HepG2 (cell line): ENCODE data around the gene AK2. TPM values are rescaled to one million over a fixed set of nuclear protein-coding genes. Genes with fewer than 3 reads are reported as not detected.

Source experiments
- ATAC-seq: fragments of 200-7000 bp; cut with Tn5 transposase; 3 replicates; pipeline ENCODE4 v1.9.1; 2020; ENCODE audit warnings: mild to moderate bottlenecking, moderate library complexity
- BruUV-seq: library from RNA; stranded (reverse); fragments of 400-500 nt; replicated peaks from 2 replicates; lab custom pipeline; 2021; lab: Mats Ljungman, UMichigan
- CTCF ChIA-PET: fragments of 300-600 bp; formaldehyde crosslinking; extraction: SDS; loops from one replicate; lab custom pipeline; 2021; ENCODE audit warnings: low total read pairs, inconsistent platforms, low intra/inter-chr PET ratio; lab: Yijun Ruan, JAX
- POLR2A ChIA-PET: fragments of 350-600 bp; sonication (Branson Sonifier 250); formaldehyde crosslinking; loops from one replicate; lab custom pipeline; 2020; ENCODE audit warnings: antibody characterized with exemption, inconsistent platforms; lab: Yijun Ruan, JAX
- DNase-seq: peaks from one replicate; pipeline ENCODE4 v3.0.0-alpha.2; 2015; ENCODE audit warnings: low spot score
- FAIRE-seq: peaks from 3 replicates; lab custom pipeline; 2011; peaks lifted over from hg19 to GRCh38; lab: Jason Lieb, UNC
- H2AFZ ChIP-seq: one replicate; pipeline ENCODE4 v1.6.1; 2011; ENCODE audit warnings: low read length, inconsistent platforms
- H3K27ac ChIP-seq: fragments of 300-600 bp; 3 replicates; pipeline ENCODE4 v1.8.0; 2011; ENCODE audit warnings: mixed run types, mild to moderate bottlenecking, mixed read lengths, low read length, inconsistent platforms; ENCODE audit not compliant: insufficient read depth; ENCODE audit errors: extremely low read length
- H3K27me3 ChIP-seq, 2 experiments: fragments of 200-600 bp in 1 of 2; 2 replicates in 1 of 2; 3 replicates in 1 of 2; pipeline versions ENCODE4 v1.6.0 to v1.8.0; 2011; ENCODE audit warnings: low read length in 2 of 2, mild to moderate bottlenecking in 2 of 2, moderate library complexity in 2 of 2, inconsistent platforms in 1 of 2; ENCODE audit not compliant: insufficient read depth in 2 of 2, control insufficient read depth in 1 of 2
- H3K36me3 ChIP-seq, 2 experiments: fragments of 200-600 bp in 1 of 2; replicated peaks in 1 of 2; 2 replicates in 1 of 2; 3 replicates in 1 of 2; pipeline versions ENCODE4 v1.5.1 to v1.8.0; 2011; ENCODE audit warnings: low read length in 2 of 2, inconsistent platforms in 1 of 2; ENCODE audit not compliant: insufficient read depth in 2 of 2, control insufficient read depth in 1 of 2
- H3K4me1 ChIP-seq: 2 replicates; pipeline ENCODE4 v1.5.1; 2012; ENCODE audit warnings: low read length, inconsistent platforms; ENCODE audit not compliant: insufficient read depth
- H3K4me2 ChIP-seq: 2 replicates; pipeline ENCODE4 v1.6.0; 2011; ENCODE audit warnings: low read depth, low read length, inconsistent platforms
- H3K4me3 ChIP-seq, 3 experiments: fragments of 200-600 bp in 1 of 3; sonication (generic), shearing (Covaris generic) in 1 of 3; replicated peaks in 1 of 3; 2 replicates each; pipeline ENCODE4 v1.5.1; 2011 to 2016; ENCODE audit warnings: low read length in 3 of 3, inconsistent platforms in 2 of 3, low read depth in 2 of 3, mild to moderate bottlenecking in 2 of 3, control low read depth in 1 of 3, mixed read lengths in 1 of 3; ENCODE audit not compliant: insufficient read depth in 1 of 3
- H3K79me2 ChIP-seq: one replicate; pipeline ENCODE4 v1.6.1; 2011; ENCODE audit warnings: low read length, inconsistent platforms; ENCODE audit not compliant: insufficient read depth
- H3K9ac ChIP-seq: 2 replicates; pipeline ENCODE4 v1.6.0; 2011; ENCODE audit warnings: mild to moderate bottlenecking, low read depth, low read length, inconsistent platforms; ENCODE audit not compliant: insufficient read depth
- H3K9me3 ChIP-seq: 2 replicates; pipeline ENCODE4 v1.5.1; 2012; ENCODE audit warnings: mild to moderate bottlenecking, low read length
- H4K20me1 ChIP-seq: 2 replicates; pipeline ENCODE4 v1.6.0; 2011; ENCODE audit warnings: inconsistent platforms, mild to moderate bottlenecking, low read length, moderate library complexity; ENCODE audit not compliant: insufficient read depth
- CREB1 ChIP-seq, 2 experiments: fragments of 450-650 bp in 1 of 2; IDR thresholded peaks; 2 replicates each; pipeline ENCODE4 v1.6.1; 2016 to 2017; ENCODE audit warnings: control low read depth in 1 of 2, mild to moderate bottlenecking in 1 of 2, missing compliant biosample characterization in 1 of 2, missing genetic modification characterization in 1 of 2
- LCORL ChIP-seq, 2 experiments: fragments of 450-650 bp in 1 of 2; sonication (generic) in 1 of 2; formaldehyde crosslinking in 1 of 2; IDR thresholded peaks; 2 replicates each; pipeline versions ENCODE4 v1.5.0 to v1.6.1; 2017 to 2020; ENCODE audit warnings: antibody characterized with exemption in 1 of 2, missing genetic modification reagents in 1 of 2
- MED1 ChIP-seq: sonication (generic); formaldehyde crosslinking; IDR thresholded peaks from 2 replicates; pipeline ENCODE4 v1.4.0; 2020; ENCODE audit warnings: missing genetic modification reagents
- PRDM15 ChIP-seq: sonication (generic); formaldehyde crosslinking; IDR thresholded peaks from 2 replicates; pipeline ENCODE4 v1.4.0; 2020; ENCODE audit warnings: missing genetic modification reagents
- RFX1 ChIP-seq: fragments of 450-650 bp; IDR thresholded peaks from 2 replicates; pipeline ENCODE4 v1.6.1; 2017
- WGBS: methylation state at CpG from one replicate; pipeline ENCODE4 v1.1.6; 2017; ENCODE audit warnings: low lambda C conversion rate; 5-methylcytosine and 5-hydroxymethylcytosine counted together
- in situ Hi-C: cut with HindIII; loops from 2 replicates; pipeline ENCODE4 v1.10.0; 2017; ENCODE audit warnings: low pct_unique_long_range_greater_than_20kb; ENCODE audit not compliant: extremely low pct_ligation_motif_present
- intact Hi-C: fragments of 100-400 bp; cut with micrococcal nuclease; formaldehyde crosslinking; loops from one replicate; pipeline ENCODE4 v1.10.0; 2022; ENCODE audit not compliant: unreplicated experiment
- polyA plus RNA-seq, 8 experiments: library from polyadenylated mRNA; depleted of rRNA in 3 of 8; stranded (reverse) in 7 of 8; unstranded in 1 of 8; fragments of >200 nt; fragmentation: Illumina TruSeq in 4 of 8; extraction: Trizol in 4 of 8; gene quantifications; 2 replicates each; pipeline versions ENCODE4 v1.2.1 to v1.2.3, GENCODE V29; 2011 to 2016; ENCODE audit warnings: low read depth in 4 of 8, missing spikeins in 1 of 8, mixed read lengths in 1 of 8; ENCODE audit not compliant: insufficient read depth in 1 of 8
- total RNA-seq, 5 experiments: library from RNA; depleted of rRNA; stranded (reverse); fragments of >200 nt; fragmentation: Illumina TruSeq; extraction: Trizol; gene quantifications; 2 replicates each; pipeline ENCODE4 v1.2.3, GENCODE V29; 2016; ENCODE audit warnings: low read depth in 1 of 5

Gene AK2
- total and polyA plus RNA-seq, 2 of the 13 experiments (the other 11 are each of a cell fraction or from before 2014, with no cell fraction given), result 170 to 188 TPM

- CTCF ChIA-PET, result no interaction called here
- Histone ChIP-seq H3K4me3 (peak overlapping the region; percentile 59 to 87 (median 76)), H3K27me3 (no peaks in the 10 kb centered on the region), H3K4me1 (peaks cover 24% of the 10 kb centered on the region), H3K9ac (peak overlapping the region; percentile 41)
- WGBS, result 59% methylated on average over 6 of the region's 6 CpGs
- DNase-seq (no peak), ATAC-seq (no peak), FAIRE-seq (no peak)
- BruUV-seq, result TSS peak; percentile 51
- TF ChIP-seq PRDM15 (CRISPR knock-in tag) (no peak), LCORL (IDR thresholded peaks at IDR 0.05) (no peak), LCORL (CRISPR knock-in tag; IDR thresholded peaks at IDR 0.05) (0 out of 2 replicates have a peak, but pooled peaks have one; percentile 3)
- TF ChIP-seq, all 625 proteins: peak for 1
- no peaks in the 10 kb centered on the region for H3K79me2 ChIP-seq
- H2AFZ ChIP-seq, result peak overlapping the region; percentile 51
- no peak overlapping the region for H3K27ac ChIP-seq
- POLR2A ChIA-PET, result interaction anchor here (0.6 to 1.2 kb wide), 4 partner anchors 27 to 116 kb away, joined by 3 to 5 read pairs (median 4); partner anchors contain the start of gene RNF19B
- intact Hi-C loops (loop anchor here (10.0 kb wide), 1 partner anchor 146 kb away; no protein-coding TSS in a partner anchor), in situ Hi-C loops (no loop called here)
- no peaks in the 10 kb centered on the region for H4K20me1 ChIP-seq
- H3K4me2 ChIP-seq, result peak overlapping the region; percentile 96
- H3K36me3 ChIP-seq, result no peaks in the 10 kb centered on the region
- no peaks in the 10 kb centered on the region for H3K9me3 ChIP-seq
These were observed 43.7 kb upstream of the AK2 start for GRCh38 chr1:33080373-33080772.

GRCh38 chr1:33078030-33078591, 41.4 kb upstream of the AK2 start:
- no peak for FAIRE-seq
- Histone ChIP-seq H3K27ac (no peak overlapping the region), H4K20me1 (no peaks in the 10 kb centered on the region), H2AFZ (no peak overlapping the region), H3K79me2 (no peaks in the 10 kb centered on the region)
- in situ Hi-C loops, result no loop called here
- POLR2A ChIA-PET, result no interaction called here
- BruUV-seq, result no TSS peak
- WGBS, result 0% methylated on average over 1 of the region's 1 CpG
- TF ChIP-seq CREB1 (IDR thresholded peaks at IDR 0.05) (peak; percentile 18; the same call in 1 of the 2 replicates), CREB1 (CRISPR knock-in tag; IDR thresholded peaks at IDR 0.05) (no peak), MED1 (CRISPR knock-in tag) (no peak), RFX1 (peak; percentile 13; the same call in 1 of the 2 replicates)
- TF ChIP-seq, all 625 proteins: peak for 2
- Histone ChIP-seq H3K4me3 (no peak overlapping the region), H3K9ac (no peak overlapping the region), H3K27me3 (no peaks in the 10 kb centered on the region), H3K4me2 (no peak overlapping the region), H3K4me1 (peaks cover 33% of the 10 kb centered on the region), H3K9me3 (no peaks in the 10 kb centered on the region), H3K36me3 (no peaks in the 10 kb centered on the region)
- intact Hi-C loops, result no loop called here
- CTCF ChIA-PET, result no interaction called here
- ATAC-seq, result no peak
- DNase-seq, result no peak
